BE2C (cell line): ENCODE measurements around the gene EIF5.

Experiments
- DNase-seq: peaks from one replicate; pipeline ENCODE4 v3.0.0-alpha.2; 2020
- H3K27me3 ChIP-seq: fragments of 250-450 bp; sonication (Bioruptor Pico); 2 replicates; pipeline ENCODE4 v1.5.1; 2020; ENCODE audit warnings: mild to moderate bottlenecking
- H3K36me3 ChIP-seq: fragments of 250-450 bp; sonication (Bioruptor Pico); 2 replicates; pipeline ENCODE4 v1.5.1; 2020; ENCODE audit warnings: mild to moderate bottlenecking
- H3K4me1 ChIP-seq: fragments of 250-450 bp; sonication (Bioruptor Pico); 2 replicates; pipeline ENCODE4 v1.5.1; 2020
- H3K4me3 ChIP-seq: 2 replicates; pipeline ENCODE4 v1.5.1; 2011; ENCODE audit warnings: low read depth, low read length
- H3K9me3 ChIP-seq: fragments of 250-450 bp; sonication (Bioruptor Pico); 2 replicates; pipeline ENCODE4 v1.5.1; 2020
- TF ChIP-seq, protein P1 (sequence below): IDR thresholded peaks from 2 replicates; pipeline ENCODE4 v1.5.1; 2012; ENCODE audit warnings: mild to moderate bottlenecking, low read depth, low read length

EIF5 gene

GRCh38 chr14:103314496-103315277 lies 19.4 kb upstream of the EIF5 start:
- H3K4me3 ChIP-seq = peak overlapping the region; percentile 16; the same call in 1 of the 2 replicates
- peaks cover 12% of the 10 kb centered on the region for H3K4me1 ChIP-seq
- TF ChIP-seq, protein P1, sequence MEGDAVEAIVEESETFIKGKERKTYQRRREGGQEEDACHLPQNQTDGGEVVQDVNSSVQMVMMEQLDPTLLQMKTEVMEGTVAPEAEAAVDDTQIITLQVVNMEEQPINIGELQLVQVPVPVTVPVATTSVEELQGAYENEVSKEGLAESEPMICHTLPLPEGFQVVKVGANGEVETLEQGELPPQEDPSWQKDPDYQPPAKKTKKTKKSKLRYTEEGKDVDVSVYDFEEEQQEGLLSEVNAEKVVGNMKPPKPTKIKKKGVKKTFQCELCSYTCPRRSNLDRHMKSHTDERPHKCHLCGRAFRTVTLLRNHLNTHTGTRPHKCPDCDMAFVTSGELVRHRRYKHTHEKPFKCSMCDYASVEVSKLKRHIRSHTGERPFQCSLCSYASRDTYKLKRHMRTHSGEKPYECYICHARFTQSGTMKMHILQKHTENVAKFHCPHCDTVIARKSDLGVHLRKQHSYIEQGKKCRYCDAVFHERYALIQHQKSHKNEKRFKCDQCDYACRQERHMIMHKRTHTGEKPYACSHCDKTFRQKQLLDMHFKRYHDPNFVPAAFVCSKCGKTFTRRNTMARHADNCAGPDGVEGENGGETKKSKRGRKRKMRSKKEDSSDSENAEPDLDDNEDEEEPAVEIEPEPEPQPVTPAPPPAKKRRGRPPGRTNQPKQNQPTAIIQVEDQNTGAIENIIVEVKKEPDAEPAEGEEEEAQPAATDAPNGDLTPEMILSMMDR = no peak; the same call in 1 of the 2 replicates
- no peaks in the 10 kb centered on the region for H3K36me3 ChIP-seq
- H3K9me3 ChIP-seq = no peaks in the 10 kb centered on the region
- peak; percentile 52 for DNase-seq
- H3K27me3 ChIP-seq = no peaks in the 10 kb centered on the region

DNA sequence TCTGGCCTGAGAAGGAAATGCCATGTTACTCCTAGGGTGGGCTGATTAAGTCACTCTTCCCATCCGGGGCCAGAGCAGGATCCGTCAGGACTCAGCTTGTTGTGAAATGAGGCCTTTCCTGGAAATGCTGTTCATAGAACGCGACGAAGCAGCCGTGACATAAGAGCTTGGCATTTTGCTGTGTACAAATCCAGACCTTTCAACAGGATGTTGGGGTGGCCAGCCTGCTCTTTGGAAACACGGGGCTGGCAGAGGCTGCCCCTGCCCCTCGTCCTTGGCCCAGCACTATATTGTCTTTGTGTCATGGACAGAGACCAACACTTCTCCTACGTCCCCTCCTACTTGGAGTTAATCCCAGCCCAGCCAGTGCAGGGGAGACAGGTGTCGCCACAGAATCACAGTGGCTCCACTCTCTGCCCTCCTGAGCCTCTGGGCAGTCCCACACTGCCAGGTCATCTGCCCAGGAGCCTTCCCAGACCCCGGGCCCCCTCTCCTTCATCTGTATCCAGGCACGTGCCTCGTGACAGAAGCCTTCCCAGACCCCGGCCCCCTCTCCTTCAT lies 18.6 kb upstream of the EIF5 start:
- Histone ChIP-seq H3K9me3 (no peaks in the 10 kb centered on the region), H3K27me3 (no peaks in the 10 kb centered on the region), H3K4me3 (no peak overlapping the region), H3K4me1 (peaks cover 12% of the 10 kb centered on the region), H3K36me3 (no peaks in the 10 kb centered on the region)
- no peak for DNase-seq
- TF ChIP-seq, protein P1 = no peak

DNA sequence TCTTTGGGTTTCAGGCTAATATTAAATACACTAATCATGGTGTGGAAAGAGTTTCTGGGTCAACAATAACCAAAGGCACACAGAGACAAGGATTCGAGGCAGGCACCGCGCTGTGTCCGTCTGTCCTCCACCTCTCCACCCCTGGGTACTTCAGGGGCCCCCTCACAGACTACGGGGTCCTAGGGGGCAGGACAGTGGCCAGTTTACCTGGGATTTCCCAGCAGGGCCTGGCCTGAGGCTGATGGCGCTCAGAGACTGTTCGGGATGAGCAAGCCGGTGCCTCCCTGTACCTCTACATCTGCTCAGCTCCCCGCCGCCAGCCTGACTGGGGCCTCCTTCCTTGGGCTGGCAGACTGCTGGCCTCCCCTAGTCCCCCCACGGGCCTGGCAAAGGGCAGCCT lies 18.1 kb upstream of the EIF5 start:
- no peak overlapping the region for H3K4me3 ChIP-seq
- H3K36me3 ChIP-seq = no peaks in the 10 kb centered on the region
- H3K27me3 ChIP-seq = no peaks in the 10 kb centered on the region
- no peaks in the 10 kb centered on the region for H3K9me3 ChIP-seq
- TF ChIP-seq, protein P1 = no peak
- DNase-seq = no peak
- H3K4me1 ChIP-seq = peaks cover 12% of the 10 kb centered on the region

DNA sequence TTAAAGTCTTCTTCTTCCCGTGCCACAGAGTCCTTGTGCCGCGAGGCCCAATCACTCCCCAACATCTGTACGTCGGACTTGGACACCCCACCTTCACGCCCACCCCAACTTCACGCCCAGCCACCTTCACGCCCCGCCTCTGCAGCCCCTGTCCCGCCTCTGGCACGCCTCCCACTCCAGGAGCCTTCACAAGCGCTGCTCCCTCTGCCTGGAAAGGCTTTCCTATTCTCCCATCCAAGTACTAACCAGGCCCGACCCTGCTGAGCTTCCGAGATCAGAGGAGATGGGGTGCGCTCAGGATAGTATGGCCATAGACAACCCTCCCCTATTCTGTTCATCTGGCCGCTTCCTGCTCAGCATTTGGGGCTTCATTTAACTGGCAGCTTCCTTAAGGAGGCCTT lies 17.3 kb upstream of the EIF5 start:
- H3K27me3 ChIP-seq = no peaks in the 10 kb centered on the region
- peaks cover 12% of the 10 kb centered on the region for H3K4me1 ChIP-seq
- H3K9me3 ChIP-seq = no peaks in the 10 kb centered on the region; the same call in 1 of the 2 replicates
- TF ChIP-seq, protein P1 = no peak
- H3K36me3 ChIP-seq = no peaks in the 10 kb centered on the region
- H3K4me3 ChIP-seq = no peak overlapping the region
- no peak for DNase-seq

DNA sequence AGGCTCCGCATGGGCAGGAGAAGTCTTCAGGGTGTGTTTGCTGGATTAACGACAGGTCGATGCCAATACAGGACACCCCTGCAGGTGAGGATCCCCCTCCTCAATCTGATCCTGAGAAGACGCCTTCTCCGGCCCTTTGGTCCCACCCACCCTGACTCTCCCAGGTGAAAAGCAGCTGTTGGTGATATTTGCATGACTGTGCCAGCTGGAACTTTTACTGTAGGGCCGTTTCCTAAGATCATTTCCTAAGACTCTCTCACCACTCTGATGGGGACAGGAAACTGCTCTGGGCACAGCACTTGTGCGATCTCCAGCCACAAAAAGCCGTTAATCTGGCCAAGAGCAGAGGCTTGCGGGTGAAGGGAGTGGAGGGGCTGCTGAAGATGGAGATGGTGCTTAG lies 16.8 kb upstream of the EIF5 start:
- Histone ChIP-seq H3K27me3 (no peaks in the 10 kb centered on the region), H3K4me1 (peaks cover 12% of the 10 kb centered on the region), H3K36me3 (no peaks in the 10 kb centered on the region), H3K9me3 (no peaks in the 10 kb centered on the region; the same call in 1 of the 2 replicates), H3K4me3 (no peak overlapping the region)
- DNase-seq = no peak
- TF ChIP-seq, protein P1 = no peak
